K562 (cell line): ENCODE results near the gene PPT2. TPM values are rescaled to one million over a fixed set of nuclear protein-coding genes. Genes with fewer than 3 reads are reported as not detected.

Experiments used
- ASH1L ChIP-seq: fragments of 450-650 bp; IDR thresholded peaks from 2 replicates; pipeline ENCODE4 v1.6.1; 2018; ENCODE audit warnings: borderline replicate concordance, mild to moderate bottlenecking, low read depth; ENCODE audit not compliant: partially characterized antibody
- ATF7 ChIP-seq: fragments of 450-650 bp; IDR thresholded peaks from 2 replicates; pipeline ENCODE4 v1.7.1; 2014; ENCODE audit warnings: mild to moderate bottlenecking, moderate library complexity
- CBX5 ChIP-seq: IDR thresholded peaks from 2 replicates; pipeline ENCODE4 v1.6.1; 2014; ENCODE audit warnings: low read depth, borderline replicate concordance
- CC2D1A ChIP-seq: fragments of 450-650 bp; IDR thresholded peaks from 2 replicates; pipeline ENCODE4 v1.6.1; 2017; ENCODE audit warnings: mild to moderate bottlenecking
- CHD2 ChIP-seq: IDR thresholded peaks from 2 replicates; pipeline ENCODE4 v1.6.1; 2011; ENCODE audit warnings: low read depth, low read length
- CREB1 ChIP-seq, 2 experiments: sonication (generic) in 1 of 2; formaldehyde crosslinking in 1 of 2; IDR thresholded peaks; 2 replicates each; pipeline versions ENCODE4 v1.6.1 to v1.8.0; 2012 to 2022; ENCODE audit warnings: inconsistent platforms in 1 of 2, mild to moderate bottlenecking in 1 of 2, missing genetic modification reagents in 1 of 2, moderate library complexity in 1 of 2
- DDX20 ChIP-seq: fragments of 450-650 bp; IDR thresholded peaks from 2 replicates; pipeline ENCODE4 v1.6.1; 2016; ENCODE audit warnings: missing genetic modification characterization, low read depth, mild to moderate bottlenecking, missing compliant biosample characterization, moderate library complexity
- KDM4B ChIP-seq, 2 experiments: fragments of 450-650 bp in 1 of 2; sonication (generic) in 1 of 2; IDR thresholded peaks; 2 replicates each; pipeline ENCODE4 v1.6.1; 2016 to 2017; ENCODE audit warnings: borderline replicate concordance in 2 of 2, antibody characterized with exemption in 1 of 2, low read depth in 1 of 2, mild to moderate bottlenecking in 1 of 2
- MXI1 ChIP-seq: IDR thresholded peaks from 2 replicates; pipeline ENCODE4 v1.6.1; 2011; ENCODE audit warnings: low read depth, mild to moderate bottlenecking, improper control_type of control experiment, low read length
- RBM17 ChIP-seq: fragments of 200-400 bp; formaldehyde crosslinking; IDR thresholded peaks from 2 replicates; pipeline ENCODE4 v1.6.1; 2017; ENCODE audit warnings: low read depth, mild to moderate bottlenecking, low read length, borderline replicate concordance
- SIN3B ChIP-seq: fragments of 450-650 bp; IDR thresholded peaks from 2 replicates; pipeline ENCODE4 v1.6.1; 2017; ENCODE audit warnings: low read depth, mild to moderate bottlenecking, moderate library complexity
- SMAD2 ChIP-seq: fragments of 150-350 bp; IDR thresholded peaks from 2 replicates; pipeline ENCODE4 v1.6.1; 2014; ENCODE audit warnings: low read depth, mild to moderate bottlenecking, low read length
- ZNF175 ChIP-seq: fragments of 200-800 bp; sonication (Bioruptor generic); IDR thresholded peaks from 2 replicates; pipeline ENCODE4 v1.6.1; 2016; ENCODE audit warnings: low read depth, mild to moderate bottlenecking, missing genetic modification characterization, missing compliant biosample characterization
- ZNF217 ChIP-seq: sonication (generic); formaldehyde crosslinking; IDR thresholded peaks from 2 replicates; pipeline ENCODE4 v1.8.0; 2022; ENCODE audit warnings: mild to moderate bottlenecking, missing genetic modification reagents
- ZNF282 ChIP-seq: sonication (generic); formaldehyde crosslinking; IDR thresholded peaks from 2 replicates; pipeline ENCODE4 v1.8.1; 2023; ENCODE audit warnings: missing genetic modification reagents
- polyA plus RNA-seq, 8 experiments: library from polyadenylated mRNA; depleted of rRNA in 4 of 8; stranded (reverse) in 5 of 8; unstranded in 3 of 8; fragments of >200 nt; fragmentation: Nextera tagmentation in 2 of 8; fragmentation: Illumina TruSeq in 1 of 8; extraction: Ambion mirVana in 2 of 8; extraction: Trizol in 1 of 8; gene quantifications; 2 replicates each; pipeline versions ENCODE4 v1.2.1 to v1.2.3, GENCODE V29; 2011 to 2014; ENCODE audit warnings: inconsistent platforms in 1 of 8, missing spikeins in 1 of 8
- total RNA-seq, 7 experiments: library from RNA; depleted of rRNA in 6 of 7; stranded (reverse); fragments of >200 nt in 6 of 7; fragmentation: Illumina TruSeq in 2 of 7; extraction: Trizol in 2 of 7; gene quantifications; 2 replicates each; pipeline versions ENCODE4 v1.2.1 to v1.2.3, GENCODE V29; 2011 to 2021; ENCODE audit warnings: low replicate concordance in 1 of 7
- TF ChIP-seq, protein P1 (sequence below): sonication (generic); formaldehyde crosslinking; IDR thresholded peaks from 2 replicates; pipeline ENCODE4 v1.4.0; 2020; ENCODE audit warnings: mild to moderate bottlenecking, missing genetic modification reagents
- TF ChIP-seq, protein P2 (sequence below): IDR thresholded peaks from 2 replicates; pipeline ENCODE4 v1.6.1; 2011; ENCODE audit warnings: borderline replicate concordance, low read depth, mild to moderate bottlenecking, moderate library complexity, low read length; ENCODE audit not compliant: insufficient read depth, poor library complexity, severe bottlenecking
- TF ChIP-seq, protein P3 (sequence below): fragments of 450-650 bp; IDR thresholded peaks from 2 replicates; pipeline ENCODE4 v1.6.1; 2017; ENCODE audit warnings: mild to moderate bottlenecking, moderate library complexity
- TF ChIP-seq, protein P4 (sequence below): fragments of 200-800 bp; sonication (Bioruptor generic); IDR thresholded peaks from 2 replicates; pipeline ENCODE4 v1.6.1; 2017; ENCODE audit warnings: missing genetic modification characterization, missing compliant biosample characterization

PPT2 gene
- total and polyA plus RNA-seq, 9 of the 15 experiments (the other 6 are each of a cell fraction or from before 2014, with no cell fraction given): 27.4 to 98.8 (median 69.9) TPM

DNA sequence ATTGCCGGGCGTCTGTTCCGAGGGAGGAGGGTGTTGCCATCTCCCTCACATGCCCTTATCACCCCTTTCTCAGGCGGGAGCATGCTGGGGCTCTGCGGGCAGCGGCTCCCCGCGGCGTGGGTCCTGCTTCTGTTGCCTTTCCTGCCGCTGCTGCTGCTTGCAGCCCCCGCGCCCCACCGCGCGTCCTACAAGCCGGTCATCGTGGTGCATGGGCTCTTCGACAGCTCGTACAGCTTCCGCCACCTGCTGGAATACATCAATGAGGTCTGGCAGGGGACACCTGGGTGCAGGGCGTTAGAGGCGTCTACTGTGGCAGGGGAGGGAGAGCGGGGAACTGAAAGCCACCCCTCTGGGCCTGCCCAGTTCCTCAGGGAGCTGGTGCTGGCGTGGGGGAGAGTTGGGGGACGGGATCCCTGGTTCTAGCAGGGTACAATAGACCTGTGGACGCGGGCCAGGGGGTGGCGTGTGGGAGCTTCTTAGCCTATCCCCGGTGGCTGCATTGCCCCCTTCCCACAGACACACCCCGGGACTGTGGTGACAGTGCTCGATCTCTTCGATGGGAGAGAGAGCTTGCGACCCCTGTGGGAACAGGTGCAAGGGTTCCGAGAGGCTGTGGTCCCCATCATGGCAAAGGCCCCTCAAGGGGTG is 697 bp downstream of the PPT2 start (continued):
- TF ChIP-seq CREB1 (IDR thresholded peaks at IDR 0.05) (no peak; the same call in 1 of the 2 replicates), CREB1 (CRISPR knock-in tag; IDR thresholded peaks at IDR 0.05) (no peak), ZNF282 (CRISPR knock-in tag) (peak; percentile 85; the same call in 1 of the 2 replicates), DDX20 (tag) (no peak), SIN3B (no peak; the same call in 1 of the 2 replicates), ZNF217 (CRISPR knock-in tag) (no peak), CC2D1A (peak; percentile 73), CHD2 (no peak), CBX5 (peak; percentile 67; the same call in 1 of the 2 replicates), ATF7 (no peak), ASH1L (no peak), MXI1 (peak; percentile 34; the same call in 1 of the 2 replicates), RBM17 (no peak), KDM4B (IDR thresholded peaks at IDR 0.05; ENCODE audit: borderline replicate concordance in 2 of 2, low read depth in 1 of 2) (no peak), ZNF175 (CRISPR knock-in tag) (0 out of 2 replicates have a peak, but pooled peaks have one; percentile 26), SMAD2 (no peak)
- TF ChIP-seq, protein P1, sequence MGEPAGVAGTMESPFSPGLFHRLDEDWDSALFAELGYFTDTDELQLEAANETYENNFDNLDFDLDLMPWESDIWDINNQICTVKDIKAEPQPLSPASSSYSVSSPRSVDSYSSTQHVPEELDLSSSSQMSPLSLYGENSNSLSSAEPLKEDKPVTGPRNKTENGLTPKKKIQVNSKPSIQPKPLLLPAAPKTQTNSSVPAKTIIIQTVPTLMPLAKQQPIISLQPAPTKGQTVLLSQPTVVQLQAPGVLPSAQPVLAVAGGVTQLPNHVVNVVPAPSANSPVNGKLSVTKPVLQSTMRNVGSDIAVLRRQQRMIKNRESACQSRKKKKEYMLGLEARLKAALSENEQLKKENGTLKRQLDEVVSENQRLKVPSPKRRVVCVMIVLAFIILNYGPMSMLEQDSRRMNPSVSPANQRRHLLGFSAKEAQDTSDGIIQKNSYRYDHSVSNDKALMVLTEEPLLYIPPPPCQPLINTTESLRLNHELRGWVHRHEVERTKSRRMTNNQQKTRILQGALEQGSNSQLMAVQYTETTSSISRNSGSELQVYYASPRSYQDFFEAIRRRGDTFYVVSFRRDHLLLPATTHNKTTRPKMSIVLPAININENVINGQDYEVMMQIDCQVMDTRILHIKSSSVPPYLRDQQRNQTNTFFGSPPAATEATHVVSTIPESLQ (CRISPR knock-in tag): peak; percentile 27; the same call in 1 of the 2 replicates
- TF ChIP-seq, protein P2, sequence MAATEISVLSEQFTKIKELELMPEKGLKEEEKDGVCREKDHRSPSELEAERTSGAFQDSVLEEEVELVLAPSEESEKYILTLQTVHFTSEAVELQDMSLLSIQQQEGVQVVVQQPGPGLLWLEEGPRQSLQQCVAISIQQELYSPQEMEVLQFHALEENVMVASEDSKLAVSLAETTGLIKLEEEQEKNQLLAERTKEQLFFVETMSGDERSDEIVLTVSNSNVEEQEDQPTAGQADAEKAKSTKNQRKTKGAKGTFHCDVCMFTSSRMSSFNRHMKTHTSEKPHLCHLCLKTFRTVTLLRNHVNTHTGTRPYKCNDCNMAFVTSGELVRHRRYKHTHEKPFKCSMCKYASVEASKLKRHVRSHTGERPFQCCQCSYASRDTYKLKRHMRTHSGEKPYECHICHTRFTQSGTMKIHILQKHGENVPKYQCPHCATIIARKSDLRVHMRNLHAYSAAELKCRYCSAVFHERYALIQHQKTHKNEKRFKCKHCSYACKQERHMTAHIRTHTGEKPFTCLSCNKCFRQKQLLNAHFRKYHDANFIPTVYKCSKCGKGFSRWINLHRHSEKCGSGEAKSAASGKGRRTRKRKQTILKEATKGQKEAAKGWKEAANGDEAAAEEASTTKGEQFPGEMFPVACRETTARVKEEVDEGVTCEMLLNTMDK: peak; percentile 66
- TF ChIP-seq, protein P3, sequence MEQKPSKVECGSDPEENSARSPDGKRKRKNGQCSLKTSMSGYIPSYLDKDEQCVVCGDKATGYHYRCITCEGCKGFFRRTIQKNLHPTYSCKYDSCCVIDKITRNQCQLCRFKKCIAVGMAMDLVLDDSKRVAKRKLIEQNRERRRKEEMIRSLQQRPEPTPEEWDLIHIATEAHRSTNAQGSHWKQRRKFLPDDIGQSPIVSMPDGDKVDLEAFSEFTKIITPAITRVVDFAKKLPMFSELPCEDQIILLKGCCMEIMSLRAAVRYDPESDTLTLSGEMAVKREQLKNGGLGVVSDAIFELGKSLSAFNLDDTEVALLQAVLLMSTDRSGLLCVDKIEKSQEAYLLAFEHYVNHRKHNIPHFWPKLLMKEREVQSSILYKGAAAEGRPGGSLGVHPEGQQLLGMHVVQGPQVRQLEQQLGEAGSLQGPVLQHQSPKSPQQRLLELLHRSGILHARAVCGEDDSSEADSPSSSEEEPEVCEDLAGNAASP: no peak
- TF ChIP-seq, protein P4, sequence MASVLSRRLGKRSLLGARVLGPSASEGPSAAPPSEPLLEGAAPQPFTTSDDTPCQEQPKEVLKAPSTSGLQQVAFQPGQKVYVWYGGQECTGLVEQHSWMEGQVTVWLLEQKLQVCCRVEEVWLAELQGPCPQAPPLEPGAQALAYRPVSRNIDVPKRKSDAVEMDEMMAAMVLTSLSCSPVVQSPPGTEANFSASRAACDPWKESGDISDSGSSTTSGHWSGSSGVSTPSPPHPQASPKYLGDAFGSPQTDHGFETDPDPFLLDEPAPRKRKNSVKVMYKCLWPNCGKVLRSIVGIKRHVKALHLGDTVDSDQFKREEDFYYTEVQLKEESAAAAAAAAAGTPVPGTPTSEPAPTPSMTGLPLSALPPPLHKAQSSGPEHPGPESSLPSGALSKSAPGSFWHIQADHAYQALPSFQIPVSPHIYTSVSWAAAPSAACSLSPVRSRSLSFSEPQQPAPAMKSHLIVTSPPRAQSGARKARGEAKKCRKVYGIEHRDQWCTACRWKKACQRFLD (CRISPR knock-in tag): no peak
